H9 (cell line): Measurements from ENCODE around the gene C12orf75. TPM values are rescaled to one million over a fixed set of nuclear protein-coding genes. Genes with fewer than 3 reads are reported as not detected.

Experiments used
- DNase-seq: peaks from one replicate; pipeline ENCODE4 v3.0.0-alpha.2; 2017
- H2AFZ ChIP-seq: one replicate; pipeline ENCODE4 v1.6.1; 2013; ENCODE audit warnings: mild to moderate bottlenecking, low read length, control low read depth, moderate library complexity
- H2AK5ac ChIP-seq: 2 replicates; pipeline ENCODE4 v1.6.1; 2013; ENCODE audit warnings: low read length, control low read depth, mixed read lengths; ENCODE audit not compliant: insufficient read length
- H2BK120ac ChIP-seq: one replicate; pipeline ENCODE4 v1.6.1; 2013; ENCODE audit warnings: low read depth, mild to moderate bottlenecking, low read length, control low read depth, inconsistent platforms; ENCODE audit not compliant: poor library complexity, severe bottlenecking
- H2BK12ac ChIP-seq: 2 replicates; pipeline ENCODE4 v1.6.1; 2013; ENCODE audit warnings: low read length, control low read depth, mixed read lengths, low read depth; ENCODE audit not compliant: insufficient read length
- H2BK15ac ChIP-seq: 2 replicates; pipeline ENCODE4 v1.6.1; 2013; ENCODE audit warnings: low read depth, low read length, control low read depth
- H2BK20ac ChIP-seq: one replicate; pipeline ENCODE4 v1.6.1; 2013; ENCODE audit warnings: low read depth, mild to moderate bottlenecking, low read length, control low read depth, inconsistent platforms; ENCODE audit not compliant: poor library complexity, severe bottlenecking
- H2BK5ac ChIP-seq: 2 replicates; pipeline ENCODE4 v1.6.1; 2013; ENCODE audit warnings: low read length, control low read depth, mixed read lengths; ENCODE audit not compliant: insufficient read length
- H3K14ac ChIP-seq: 2 replicates; pipeline ENCODE4 v1.6.1; 2013; ENCODE audit warnings: low read length, control low read depth; ENCODE audit not compliant: insufficient read depth
- H3K18ac ChIP-seq: 2 replicates; pipeline ENCODE4 v1.6.1; 2013; ENCODE audit warnings: low read depth, mild to moderate bottlenecking, mixed read lengths, low read length, control low read depth; ENCODE audit not compliant: insufficient read length
- H3K23ac ChIP-seq: 2 replicates; pipeline ENCODE4 v1.6.1; 2013; ENCODE audit warnings: low read length, control low read depth, mixed read lengths, low read depth; ENCODE audit not compliant: insufficient read length
- H3K23me2 ChIP-seq: 2 replicates; pipeline ENCODE4 v1.6.1; 2013; ENCODE audit warnings: low read depth, mild to moderate bottlenecking, mixed read lengths, low read length, control low read depth; ENCODE audit not compliant: insufficient read length, poor library complexity, severe bottlenecking
- H3K27ac ChIP-seq: 2 replicates; pipeline ENCODE4 v1.5.1; 2013; ENCODE audit warnings: low read length, control low read depth, mixed read lengths, low read depth; ENCODE audit not compliant: insufficient read length
- H3K27me3 ChIP-seq: 2 replicates; pipeline ENCODE4 v1.6.1; 2013; ENCODE audit warnings: low read length, control low read depth, inconsistent platforms; ENCODE audit not compliant: insufficient read depth
- H3K4ac ChIP-seq: 2 replicates; pipeline ENCODE4 v1.6.1; 2013; ENCODE audit warnings: low read depth, mild to moderate bottlenecking, control low read depth, inconsistent platforms, low read length, moderate library complexity
- H3K4me1 ChIP-seq: 2 replicates; pipeline ENCODE4 v1.6.1; 2013; ENCODE audit warnings: low read length, control low read depth, inconsistent platforms; ENCODE audit not compliant: insufficient read depth
- H3K4me2 ChIP-seq: 2 replicates; pipeline ENCODE4 v1.6.1; 2013; ENCODE audit warnings: low read length, control low read depth, mixed read lengths; ENCODE audit not compliant: insufficient read length, insufficient read depth
- H3K56ac ChIP-seq: 2 replicates; pipeline ENCODE4 v1.6.1; 2013; ENCODE audit warnings: low read depth, mild to moderate bottlenecking, mixed read lengths, low read length, control low read depth; ENCODE audit not compliant: insufficient read length
- H3K79me1 ChIP-seq: 2 replicates; pipeline ENCODE4 v1.6.1; 2013; ENCODE audit warnings: low read depth, mild to moderate bottlenecking, moderate library complexity, low read length, control low read depth, inconsistent platforms; ENCODE audit not compliant: insufficient read depth, poor library complexity, severe bottlenecking
- H3K79me2 ChIP-seq: 2 replicates; pipeline ENCODE4 v1.6.1; 2013; ENCODE audit warnings: low read length, control low read depth, inconsistent platforms; ENCODE audit not compliant: insufficient read depth
- H3K9ac ChIP-seq: 2 replicates; pipeline ENCODE4 v1.6.1; 2013; ENCODE audit warnings: low read length, control low read depth, mixed read lengths; ENCODE audit not compliant: insufficient read length; ENCODE audit errors: extremely low read depth
- H3K9me3 ChIP-seq: one replicate; pipeline ENCODE4 v1.6.1; 2013; ENCODE audit warnings: low read depth, low read length, inconsistent platforms; ENCODE audit not compliant: control insufficient read depth
- H3T11ph ChIP-seq: one replicate; pipeline ENCODE4 v1.6.1; 2013; ENCODE audit warnings: mild to moderate bottlenecking, low read length, control low read depth, inconsistent platforms
- H4K20me1 ChIP-seq: one replicate; pipeline ENCODE4 v1.6.1; 2013; ENCODE audit not compliant: control insufficient read depth, insufficient read length, insufficient read depth
- H4K5ac ChIP-seq: 2 replicates; pipeline ENCODE4 v1.6.1; 2013; ENCODE audit warnings: low read depth, mild to moderate bottlenecking, mixed read lengths, low read length, control low read depth; ENCODE audit not compliant: insufficient read length
- H4K8ac ChIP-seq: replicated peaks from 2 replicates; pipeline ENCODE4 v1.6.1; 2013; ENCODE audit warnings: low read length, control low read depth, mixed read lengths, low read depth; ENCODE audit not compliant: insufficient read length
- H4K91ac ChIP-seq: 2 replicates; pipeline ENCODE4 v1.6.1; 2013; ENCODE audit warnings: low read depth, mild to moderate bottlenecking, moderate library complexity, mixed read lengths, low read length, control low read depth; ENCODE audit not compliant: insufficient read length
- H3K27ac Mint-ChIP-seq, 3 experiments: 2 replicates in 2 of 3; 3 replicates in 1 of 3; pipeline ENCODE4 v1.8.0; 2020 to 2021; ENCODE audit warnings: mixed read lengths in 3 of 3, mild to moderate bottlenecking in 1 of 3, moderate library complexity in 1 of 3
- H3K27me3 Mint-ChIP-seq: 2 replicates; pipeline ENCODE4 v1.8.0; 2021; ENCODE audit warnings: low read depth, mild to moderate bottlenecking, moderate library complexity, mixed read lengths
- H3K36me3 Mint-ChIP-seq, 3 experiments: 2 replicates in 2 of 3; 3 replicates in 1 of 3; pipeline ENCODE4 v1.8.0; 2020 to 2021; ENCODE audit warnings: low read depth in 3 of 3, mixed read lengths in 3 of 3; ENCODE audit not compliant: insufficient read depth in 1 of 3
- H3K4me1 Mint-ChIP-seq, 2 experiments: 2 replicates each; pipeline ENCODE4 v1.8.0; 2020; ENCODE audit warnings: mixed read lengths in 2 of 2
- H3K4me3 Mint-ChIP-seq, 2 experiments: 2 replicates in 1 of 2; 3 replicates in 1 of 2; pipeline ENCODE4 v1.8.0; 2020 to 2021; ENCODE audit warnings: mild to moderate bottlenecking in 2 of 2, mixed read lengths in 2 of 2, moderate library complexity in 1 of 2
- H3K9me3 Mint-ChIP-seq, 2 experiments: 2 replicates in 1 of 2; 3 replicates in 1 of 2; pipeline ENCODE4 v1.8.0; 2020; ENCODE audit warnings: mild to moderate bottlenecking in 2 of 2, mixed read lengths in 2 of 2, moderate library complexity in 1 of 2
- CTCF ChIP-seq: fragments of 200-600 bp; sonication (generic); conservative IDR thresholded peaks from 3 replicates; pipeline ENCODE4 v1.8.0; 2021; ENCODE audit warnings: antibody characterized with exemption, mild to moderate bottlenecking
- WGBS: extraction: QIAGEN DNeasy Blood & Tissue Kit; methylation state at CpG from one replicate; pipeline ENCODE4 v1.1.7; 2013; ENCODE audit warnings: missing lambda C conversion rate, low lambda C conversion rate, mixed read lengths; ENCODE audit not compliant: insufficient read length; ENCODE audit errors: extremely low coverage; 5-methylcytosine and 5-hydroxymethylcytosine counted together
- total RNA-seq: library from RNA; stranded (reverse); gene quantifications from 2 replicates; pipeline ENCODE4 v1.2.1, GENCODE V29; 2021

C12orf75 gene
- total RNA-seq, 1 experiment from 2014 or later: 37.9 TPM

GRCh38 chr12:105334001-105334400 is 3.5 kb downstream of the C12orf75 start:
- no peak overlapping the region for H3K56ac ChIP-seq
- H3K4me1 Mint-ChIP-seq: peaks cover 34 to 49% of the 10 kb centered on the region in 2 experiments
- peaks cover 39% of the 10 kb centered on the region for H3K27me3 Mint-ChIP-seq
- no peak overlapping the region for H3K4ac ChIP-seq
- H4K8ac ChIP-seq: no peak overlapping the region
- H3K79me2 ChIP-seq: no peaks in the 10 kb centered on the region
- no peak overlapping the region for H3K14ac ChIP-seq
- H3K27ac ChIP-seq: no peak overlapping the region
- H3K18ac ChIP-seq: no peak overlapping the region
- DNase-seq: no peak
- no peak overlapping the region for H2BK20ac ChIP-seq
- H4K91ac ChIP-seq: no peak overlapping the region
- H3K4me1 ChIP-seq: peaks cover 4% of the 10 kb centered on the region; the same call in 1 of the 2 replicates
- H3K23ac ChIP-seq: no peak overlapping the region
- H3K9ac ChIP-seq: no peak overlapping the region
- no peak overlapping the region for H3T11ph ChIP-seq
- no peak overlapping the region for H2BK5ac ChIP-seq
- no peak overlapping the region for H3K4me3 Mint-ChIP-seq
- WGBS: no CpG with 5 or more reads among the region's 3 CpGs
- no peaks in the 10 kb centered on the region for H3K9me3 Mint-ChIP-seq
- H4K5ac ChIP-seq: no peak overlapping the region
- peaks cover 4 to 5% (median 5%) of the 10 kb centered on the region in 3 experiments; a peak in 4 of 7 replicates for H3K36me3 Mint-ChIP-seq
- no peak overlapping the region for H2BK120ac ChIP-seq
- no peak overlapping the region for H3K27ac Mint-ChIP-seq
- H2AFZ ChIP-seq: no peak overlapping the region
- peaks cover 6% of the 10 kb centered on the region for H3K79me1 ChIP-seq
- no peak for TF ChIP-seq CTCF
- no peaks in the 10 kb centered on the region; the same call in 1 of the 2 replicates for H3K27me3 ChIP-seq
- no peak overlapping the region for H2BK15ac ChIP-seq
- peaks cover 8% of the 10 kb centered on the region for H3K23me2 ChIP-seq
- H4K20me1 ChIP-seq: no peaks in the 10 kb centered on the region
- H2BK12ac ChIP-seq: no peak overlapping the region
- H2AK5ac ChIP-seq: no peak overlapping the region
- H3K9me3 ChIP-seq: no peaks in the 10 kb centered on the region
- H3K4me2 ChIP-seq: no peak overlapping the region
